Fibroblast of skin of left biceps (primary cell): Measurements from ENCODE around the gene IL1F10.

Experiments used
- DNase-seq, 2 experiments: peaks; one replicate each; pipeline ENCODE4 v3.0.0-alpha.2; 2013; ENCODE audit warnings: low read depth in 2 of 2

IL1F10 gene

GRCh38 chr2:113112441-113112840, 44.7 kb downstream of the IL1F10 start:
- no peak for DNase-seq

DNA sequence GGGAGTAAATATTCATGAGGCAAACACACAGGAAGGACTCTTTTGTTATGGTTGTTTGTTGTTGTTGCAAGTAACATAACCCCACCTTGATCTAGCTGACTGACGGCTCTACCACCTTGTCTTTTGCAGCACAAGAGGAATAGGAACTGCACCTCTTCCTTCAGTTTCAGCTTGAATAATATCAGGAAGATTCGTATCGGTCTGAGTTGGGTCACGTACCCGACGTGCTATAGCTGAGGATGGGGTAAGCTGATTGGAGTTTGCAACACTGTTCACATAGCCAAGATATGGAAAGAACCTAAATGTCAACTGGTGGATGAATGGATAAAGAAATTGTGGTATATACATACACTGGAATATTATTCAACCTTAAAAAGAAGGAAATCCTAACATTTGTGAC, 45.1 kb downstream of the IL1F10 start:
- DNase-seq: no peak

GRCh38 chr2:113113807-113114206, 46.0 kb downstream of the IL1F10 start:
- no peak for DNase-seq

DNA sequence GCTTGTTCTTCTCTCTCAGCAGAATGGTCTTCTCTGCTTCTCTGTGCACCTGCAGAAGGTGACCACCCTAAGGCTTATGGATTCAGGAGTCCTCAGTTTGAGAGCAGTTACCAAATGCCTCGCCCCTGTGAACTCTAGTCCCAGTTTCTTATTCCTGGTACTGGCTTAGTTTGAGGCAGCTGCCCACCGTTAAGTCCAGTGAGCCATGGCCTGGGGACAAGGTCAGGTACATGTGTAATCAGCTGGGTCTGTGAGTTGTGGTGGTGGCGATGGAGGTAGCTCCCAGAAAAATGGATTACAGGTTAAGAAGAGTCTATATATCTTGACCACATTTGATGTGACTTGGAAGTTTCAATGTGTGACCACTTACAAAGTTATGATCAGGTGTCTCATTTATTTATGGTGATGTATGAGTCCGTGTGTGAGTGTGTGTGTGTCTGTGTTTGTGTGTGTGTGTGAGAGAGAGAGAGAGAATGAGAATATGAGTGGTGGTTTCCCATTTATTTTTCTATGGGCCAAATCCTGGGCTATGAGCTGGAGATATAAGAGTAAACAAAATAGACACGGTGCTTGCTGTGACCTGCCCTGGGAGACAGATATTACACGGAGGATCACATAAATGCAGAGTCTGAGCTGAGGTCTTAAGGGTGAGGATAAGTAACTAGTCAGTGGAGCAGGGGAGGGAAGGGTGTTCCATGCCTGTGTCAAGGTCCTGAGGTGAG, 46.6 kb downstream of the IL1F10 start:
- no peak for DNase-seq

GRCh38 chr2:113114996-113115395, 47.2 kb downstream of the IL1F10 start:
- DNase-seq: no peak

GRCh38 chr2:113116100-113116958, 48.6 kb downstream of the IL1F10 start:
- DNase-seq: no peak

DNA sequence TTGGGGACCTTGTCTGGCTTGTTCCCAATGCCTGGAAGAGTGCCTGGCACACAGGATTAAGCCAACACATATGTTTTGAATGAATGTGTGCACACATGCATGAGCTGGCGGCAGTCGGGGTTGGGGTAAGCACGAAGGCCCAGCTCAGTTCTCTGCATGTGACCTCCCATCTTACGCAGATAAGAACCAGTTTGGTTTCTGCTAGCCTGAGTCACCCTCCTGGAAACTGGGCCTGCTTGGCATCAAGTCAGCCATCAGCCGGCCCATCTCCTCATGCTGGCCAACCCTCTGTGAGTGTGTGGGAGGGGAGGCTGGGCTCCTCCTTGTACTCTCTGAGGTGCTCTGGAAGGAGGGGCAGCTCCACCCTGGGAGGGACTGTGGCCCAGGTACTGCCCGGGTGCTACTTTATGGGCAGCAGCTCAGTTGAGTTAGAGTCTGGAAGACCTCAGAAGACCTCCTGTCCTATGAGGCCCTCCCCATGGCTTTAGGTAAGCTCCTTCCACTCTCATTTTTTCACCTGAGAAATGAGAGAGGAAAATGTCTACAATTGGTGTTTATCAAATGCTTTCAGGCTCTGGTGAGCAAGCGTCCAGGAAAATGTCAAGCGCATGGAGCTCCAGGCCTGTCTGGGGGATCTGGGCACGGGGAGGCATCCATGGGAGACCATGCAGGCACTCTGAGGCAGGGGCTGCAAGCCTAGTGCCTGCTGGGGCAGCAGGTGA, 49.9 kb downstream of the IL1F10 start:
- peak; percentile 73 to 80 for DNase-seq

DNA sequence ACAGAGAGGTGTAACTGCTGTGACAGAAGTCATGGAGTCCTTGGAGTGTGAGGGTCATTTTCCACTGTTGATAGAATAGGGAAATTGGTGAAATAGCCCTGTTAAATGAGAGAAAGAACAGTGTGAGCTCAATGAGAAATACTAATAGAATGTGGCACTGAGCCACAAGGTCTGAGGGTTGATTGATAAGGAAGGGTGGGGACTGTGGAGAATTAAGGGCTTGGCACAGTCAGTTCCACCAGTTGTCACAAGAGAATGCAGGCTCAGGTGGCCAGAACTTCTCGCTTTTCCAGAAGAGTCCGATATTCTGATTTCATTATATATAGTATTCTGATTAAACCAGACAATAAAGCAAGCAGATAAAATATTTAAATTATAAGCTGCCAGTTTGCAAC, 50.5 kb downstream of the IL1F10 start:
- DNase-seq: no peak

GRCh38 chr2:113119111-113119510, 51.3 kb downstream of the IL1F10 start:
- DNase-seq: no peak

GRCh38 chr2:113120861-113121260, 53.1 kb downstream of the IL1F10 start:
- DNase-seq: no peak

DNA sequence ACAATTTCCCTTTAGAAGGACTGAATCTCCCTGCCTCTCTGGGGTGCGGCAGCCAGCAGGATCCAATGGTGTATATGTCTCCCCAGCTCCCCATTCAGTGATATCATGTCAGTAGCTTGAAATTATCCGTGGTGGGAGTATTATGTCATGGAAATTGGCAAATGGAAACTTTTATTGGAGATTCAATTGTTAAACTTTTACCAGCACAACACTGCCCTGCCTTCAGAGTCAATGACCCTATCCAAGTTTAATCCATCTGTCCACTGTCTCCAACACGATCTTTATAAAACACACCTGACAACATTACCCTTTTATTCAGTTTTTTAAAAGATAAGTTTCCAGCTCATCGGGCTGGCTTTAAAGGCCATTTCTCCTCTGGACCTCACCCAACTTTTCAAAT, 54.6 kb downstream of the IL1F10 start:
- DNase-seq: no peak

- DNase-seq: no peak
Observed at GRCh38 chr2:113123726-113124125, 56.0 kb downstream of the IL1F10 start.

DNA sequence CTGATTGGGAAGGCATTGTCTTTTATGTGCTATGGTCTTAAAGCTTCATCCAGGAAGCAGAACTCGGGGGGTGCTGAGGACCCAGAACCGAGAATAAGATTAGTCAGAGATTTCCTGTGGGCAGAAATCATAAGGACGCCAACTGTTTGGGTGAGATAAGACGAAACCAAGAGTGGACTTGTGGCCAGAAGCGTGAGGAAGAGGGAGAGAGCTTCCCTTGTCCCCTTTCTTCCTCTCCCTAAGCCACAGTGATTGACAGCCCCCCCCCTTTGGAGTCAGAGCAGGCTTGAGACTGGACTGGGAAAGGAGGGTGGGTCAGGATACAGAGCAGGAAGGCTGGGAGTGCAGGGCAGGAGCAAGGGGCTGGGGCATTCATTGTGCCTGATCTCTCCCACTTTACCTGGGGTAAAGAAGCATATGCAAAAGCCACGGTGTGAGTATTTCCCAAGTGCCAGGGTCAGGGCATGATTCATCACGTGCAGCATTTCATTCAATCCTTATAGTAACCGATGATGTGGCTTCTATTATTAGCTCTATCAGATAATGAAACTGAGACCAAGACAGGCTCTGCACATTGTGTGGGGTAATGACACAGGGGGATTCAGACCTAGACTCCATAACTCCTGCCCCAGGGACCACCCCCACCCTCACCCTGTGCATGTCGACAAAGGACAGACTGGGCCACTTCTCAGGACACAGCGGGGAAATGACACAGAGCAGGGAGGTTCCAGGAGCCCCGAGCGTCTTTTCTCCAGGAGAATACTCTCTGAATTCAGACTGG, 56.6 kb downstream of the IL1F10 start:
- DNase-seq: no peak
